Measurements from ENCODE around the gene B9D2. TPM values are rescaled to one million over a fixed set of nuclear protein-coding genes. Genes with fewer than 3 reads are reported as not detected.
A peak's percentile ranks its signal among the peaks of the same experiment; 100 is the strongest.

Gene B9D2
- total and polyA plus RNA-seq, 2 of the 4 experiments (the other 2 are of a cell fraction): 6.1 to 9.7 TPM

DNA sequence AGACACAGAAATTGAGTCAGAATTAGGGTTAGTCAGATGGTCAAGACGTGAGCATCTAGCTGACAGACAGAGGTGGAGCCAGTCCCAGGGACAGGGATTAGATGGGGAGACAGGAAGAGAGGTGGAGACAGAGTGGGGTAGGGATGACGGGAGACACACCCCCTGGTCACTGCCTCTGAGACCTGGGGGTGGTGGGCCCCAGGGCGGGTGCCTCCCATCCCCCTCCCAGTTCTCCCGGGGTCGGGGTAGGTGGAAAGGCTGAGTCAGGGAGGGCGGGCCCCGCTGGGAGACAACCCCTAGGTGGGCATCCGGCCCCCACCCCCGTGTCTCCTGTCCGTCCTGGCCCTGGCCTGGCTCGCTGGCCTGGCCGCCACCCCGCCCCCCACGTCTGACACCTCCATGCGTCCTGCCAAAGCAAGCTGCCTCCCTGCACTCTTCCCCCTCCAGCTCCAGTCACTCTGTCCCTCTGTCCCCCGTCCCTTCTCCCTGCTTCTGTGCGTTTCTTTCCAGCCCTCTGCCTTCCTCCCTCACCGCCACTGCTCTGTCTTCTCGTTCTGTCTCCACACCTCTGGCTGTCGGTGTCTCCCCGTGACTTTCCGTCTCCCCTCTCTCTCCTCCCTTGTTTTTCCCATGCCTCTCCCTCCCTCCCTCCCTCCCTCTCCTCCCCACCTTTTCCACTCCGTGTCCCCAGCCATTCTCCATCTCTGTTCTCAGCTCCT is 38.9 kb downstream of the B9D2 start:
- CTCF ChIA-PET: interaction anchor here (0.5 to 1.3 kb wide), 3 partner anchors 27 to 551 kb away, joined by 3 to 4 read pairs (median 3); no protein-coding TSS in a partner anchor
- H3K4me2 ChIP-seq (ENCODE audit: low read depth, low read length): peak overlapping the region; percentile 82
- peaks cover 63% of the 10 kb centered on the region for H3K4me1 ChIP-seq (ENCODE audit: control insufficient read depth, insufficient read depth, low read length)
- POLR2A ChIA-PET (ENCODE audit: unreplicated experiment): interaction anchor here (0.6 kb wide), 1 partner anchor 124 kb away, joined by 4 read pairs; no protein-coding TSS in a partner anchor
- H3K36me3 ChIP-seq (ENCODE audit: control insufficient read depth, insufficient read depth, low read length): peaks cover 27% of the 10 kb centered on the region
- peak overlapping the region; percentile 70 for H3K56ac ChIP-seq (ENCODE audit: extremely low read depth, insufficient read depth, low read length)
- peak overlapping the region; percentile 94 for H4K91ac ChIP-seq (ENCODE audit: insufficient read depth, low read depth, low read length)
- dilution Hi-C loops (cut with HindIII; ENCODE audit: low sequenced_read_pairs, unreplicated experiment) (no loop called here), intact Hi-C loops (cut with micrococcal nuclease) (no loop called here), in situ Hi-C loops (cut with MboI; ENCODE audit: low sequenced_read_pairs) (no loop called here)
- peak overlapping the region; percentile 90 for H4K5ac ChIP-seq (ENCODE audit: low read depth, low read length)
- peak overlapping the region; percentile 96 for H2BK5ac ChIP-seq (ENCODE audit: low read depth, low read length, poor library complexity, severe bottlenecking)
- H2AK5ac ChIP-seq (ENCODE audit: low read depth, low read length): peak overlapping the region; percentile 100
- peak overlapping the region; percentile 73 for H3K9ac ChIP-seq (ENCODE audit: low read depth, low read length)
- H3K9me1 ChIP-seq (ENCODE audit: insufficient read depth, low read length): peaks cover 42% of the 10 kb centered on the region
- peaks cover 15 to 72% of the 10 kb centered on the region in 2 experiments for H3K79me1 ChIP-seq (ENCODE audit: low read depth in 1 of 2, low read length in 2 of 2)
- peak overlapping the region; percentile 48 to 89; a peak in 3 of 4 replicates for H4K8ac ChIP-seq (ENCODE audit: low read depth in 2 of 2, low read length in 2 of 2)
- TF ChIP-seq CHD1 (IDR thresholded peaks at IDR 0.05; ENCODE audit: low read depth, low read length) (no peak), USF2 (IDR thresholded peaks at IDR 0.05; ENCODE audit: low read depth, low read length) (peak; percentile 29; the same call in 1 of the 2 replicates), NFE2L2 (IDR thresholded peaks at IDR 0.05; ENCODE audit: low read depth, low read length) (0 out of 2 replicates have a peak, but pooled peaks have one; percentile 10), FOS (IDR thresholded peaks at IDR 0.05; ENCODE audit: low read depth, low read length) (peak; percentile 53), BHLHE40 (IDR thresholded peaks at IDR 0.05; ENCODE audit: low read depth, low read length) (no peak), MXI1 (IDR thresholded peaks at IDR 0.05; ENCODE audit: borderline replicate concordance, low read depth, low read length) (no peak), MAZ (IDR thresholded peaks at IDR 0.05; ENCODE audit: borderline replicate concordance, low read depth, low read length) (peak; percentile 87), CEBPB (IDR thresholded peaks at IDR 0.05; ENCODE audit: low read depth, low read length) (no peak; the same call in 1 of the 2 replicates), RAD21 (IDR thresholded peaks at IDR 0.05; ENCODE audit: low read length) (no peak), POLR2A (IDR thresholded peaks at IDR 0.05; ENCODE audit: low read depth, low read length) (peak; percentile 76; the same call in 1 of the 2 replicates), SMC3 (IDR thresholded peaks at IDR 0.05; ENCODE audit: low read depth, low read length) (no peak), RFX5 (IDR thresholded peaks at IDR 0.05; ENCODE audit: low read depth, low read length) (no peak), MAFK (IDR thresholded peaks at IDR 0.05; ENCODE audit: low read depth, low read length) (0 out of 2 replicates have a peak, but pooled peaks have one; percentile 8)
- TF ChIP-seq, protein P1, sequence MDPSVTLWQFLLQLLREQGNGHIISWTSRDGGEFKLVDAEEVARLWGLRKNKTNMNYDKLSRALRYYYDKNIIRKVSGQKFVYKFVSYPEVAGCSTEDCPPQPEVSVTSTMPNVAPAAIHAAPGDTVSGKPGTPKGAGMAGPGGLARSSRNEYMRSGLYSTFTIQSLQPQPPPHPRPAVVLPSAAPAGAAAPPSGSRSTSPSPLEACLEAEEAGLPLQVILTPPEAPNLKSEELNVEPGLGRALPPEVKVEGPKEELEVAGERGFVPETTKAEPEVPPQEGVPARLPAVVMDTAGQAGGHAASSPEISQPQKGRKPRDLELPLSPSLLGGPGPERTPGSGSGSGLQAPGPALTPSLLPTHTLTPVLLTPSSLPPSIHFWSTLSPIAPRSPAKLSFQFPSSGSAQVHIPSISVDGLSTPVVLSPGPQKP (IDR thresholded peaks at IDR 0.05; ENCODE audit: borderline replicate concordance, low read depth, low read length): no peak
- H4K20me1 ChIP-seq (ENCODE audit: insufficient read depth, low read length): peaks cover 63% of the 10 kb centered on the region
- no peaks in the 10 kb centered on the region for H3K9me3 ChIP-seq (ENCODE audit: control insufficient read depth, insufficient read depth, low read length)
- peak overlapping the region; percentile 89 for H2BK20ac ChIP-seq (ENCODE audit: low read depth, low read length)
- peak overlapping the region; percentile 18; the same call in 2 of the 3 replicates for H2BK15ac ChIP-seq (ENCODE audit: low read depth, low read length)
- H2AFZ ChIP-seq (replicated peaks; ENCODE audit: low read length, poor library complexity): peak overlapping the region; percentile 77
- ATAC-seq (ENCODE audit: low read depth): peak; percentile 8
- peak overlapping the region; percentile 98 for H3K18ac ChIP-seq (ENCODE audit: low read depth, low read length)
- H2BK120ac ChIP-seq (ENCODE audit: low read depth, low read length): peak overlapping the region; percentile 99
- peak overlapping the region; percentile 97 for H3K23ac ChIP-seq (ENCODE audit: low read depth, low read length)
- DNase-seq: peak; percentile 90
- no peak overlapping the region for H3K4me3 ChIP-seq (ENCODE audit: insufficient read depth, low read depth, low read length)
- WGBS, 2 experiments (ENCODE audit: extremely low coverage in 2 of 2, insufficient read length in 1 of 2): 3% methylated on average over 8 of the region's 23 CpGs; no CpG with 5 or more reads in 1 of the 2 experiments
- peak overlapping the region; percentile 95 for H2AK9ac ChIP-seq (replicated peaks; ENCODE audit: low read depth, low read length, poor library complexity)
- H3K27me3 ChIP-seq (ENCODE audit: control insufficient read depth, insufficient read depth, low read length): no peaks in the 10 kb centered on the region
- BruUV-seq (replicated peaks): no TSS peak
- H3K14ac ChIP-seq (replicated peaks; ENCODE audit: low read depth, low read length): peak overlapping the region; percentile 97
- peak overlapping the region; percentile 99 for H3K4ac ChIP-seq (ENCODE audit: low read depth, low read length)
- H3K27ac ChIP-seq (ENCODE audit: insufficient read depth, low read length): peak overlapping the region; percentile 96

Data from IMR-90 (cell line).